Measurements from ENCODE around the gene LDAF1. TPM values are rescaled to one million over a fixed set of nuclear protein-coding genes. Genes with fewer than 3 reads are reported as not detected.

The LDAF1 gene
- total and polyA plus RNA-seq, 2 donors (not counting 1 experiment from before 2014, with no cell fraction given), result 11.3 to 21.1 TPM

GRCh38 chr16:21189311-21189710, 30.8 kb downstream of the LDAF1 start:
- Mint-ChIP-seq H3K27me3 (peaks cover 5% of the 10 kb centered on the region), H3K4me1 (peaks cover 19% of the 10 kb centered on the region), H3K27ac (no peak overlapping the region), H3K9me3 (ENCODE audit: insufficient read depth) (peaks cover 7% of the 10 kb centered on the region), H3K4me3 (peak overlapping the region; percentile 46)
- no peak overlapping the region for H3K9ac ChIP-seq (ENCODE audit: low read length)
- intact Hi-C loops (cut with micrococcal nuclease), result no loop called here
- H3K4me2 ChIP-seq (replicated peaks; ENCODE audit: low read depth, low read length, poor library complexity, severe bottlenecking), result no peak overlapping the region
- H3K36me3 ChIP-seq (replicated peaks in 1 of 2; ENCODE audit: control extremely low read depth in 1 of 2, control insufficient read depth in 1 of 2, extremely low read depth in 1 of 2, insufficient read depth in 2 of 2, low read length in 1 of 2), result no peaks in the 10 kb centered on the region
- no peaks in the 10 kb centered on the region for H3K79me2 ChIP-seq (ENCODE audit: control insufficient read depth, insufficient read depth, low read length)
- peaks cover 0 to 22% (median 17%) of the 10 kb centered on the region in 3 donors for H3K9me3 ChIP-seq (ENCODE audit: control extremely low read depth in 1 of 3, control insufficient read depth in 2 of 3, insufficient read depth in 1 of 3, low read length in 2 of 3)
- H3K27ac ChIP-seq (ENCODE audit: low read length in 2 of 2), result no peak overlapping the region
- H3K4me1 ChIP-seq (ENCODE audit: control insufficient read depth in 2 of 2, insufficient read depth in 2 of 2, low read length in 2 of 2), result peaks cover 6 to 15% of the 10 kb centered on the region in 2 donors
- no peaks in the 10 kb centered on the region for H4K20me1 ChIP-seq (ENCODE audit: control insufficient read depth, insufficient read depth, low read length, poor library complexity, severe bottlenecking)
- H2AFZ ChIP-seq (ENCODE audit: insufficient read depth, low read depth, low read length, poor library complexity, severe bottlenecking), result no peak overlapping the region
- no peak overlapping the region for H3K4me3 ChIP-seq (ENCODE audit: control extremely low read depth in 1 of 5, extremely low read depth in 1 of 5, insufficient read depth in 1 of 5, low read depth in 2 of 5, low read length in 4 of 5)
- 93% methylated on average over 5 of the region's 5 CpGs for WGBS (ENCODE audit: insufficient coverage)
- H3K27me3 ChIP-seq (replicated peaks in 1 of 4; ENCODE audit: control extremely low read depth in 1 of 4, control insufficient read depth in 3 of 4, insufficient read depth in 4 of 4, low read length in 3 of 4), result no peaks in the 10 kb centered on the region
- ATAC-seq (ENCODE audit: low read depth) (no peak), DNase-seq (no peak)
- CTCF ChIA-PET, result interaction anchor here (0.6 to 6.1 kb wide), 24 partner anchors 7 to 1499 kb away, joined by 3 to 65 read pairs (median 4); partner anchors contain the start of genes CRYM and ZP2
- POLR2A ChIA-PET, result interaction anchor here (0.9 to 1.3 kb wide), 2 partner anchors 111 to 367 kb away, joined by 3 to 4 read pairs; no protein-coding TSS in a partner anchor
- TF ChIP-seq CTCF (IDR thresholded peaks at IDR 0.05), result no peak

GRCh38 chr16:21190013-21190412, 31.5 kb downstream of the LDAF1 start:
- no peak overlapping the region for H3K9ac ChIP-seq (ENCODE audit: low read length)
- WGBS (ENCODE audit: insufficient coverage), result no CpG with 5 or more reads among the region's 4 CpGs
- Mint-ChIP-seq H3K4me3 (no peak overlapping the region), H3K9me3 (ENCODE audit: insufficient read depth) (peaks cover 2% of the 10 kb centered on the region), H3K4me1 (peaks cover 19% of the 10 kb centered on the region), H3K27me3 (peaks cover 9% of the 10 kb centered on the region), H3K27ac (no peak overlapping the region)
- TF ChIP-seq EZH2 (IDR thresholded peaks at IDR 0.05; ENCODE audit: borderline replicate concordance, insufficient read depth, low read depth, low read length, poor library complexity, severe bottlenecking), result no peak
- TF ChIP-seq CTCF (IDR thresholded peaks at IDR 0.05), result no peak
- H3K27ac ChIP-seq (ENCODE audit: low read length in 2 of 2), result no peak overlapping the region
- H3K4me1 ChIP-seq (ENCODE audit: control insufficient read depth in 2 of 2, insufficient read depth in 2 of 2, low read length in 2 of 2), result peaks cover 8 to 21% of the 10 kb centered on the region in 2 donors
- H3K4me3 ChIP-seq (ENCODE audit: control extremely low read depth in 1 of 5, extremely low read depth in 1 of 5, insufficient read depth in 1 of 5, low read depth in 2 of 5, low read length in 4 of 5), result no peak overlapping the region
- POLR2A ChIA-PET, result no interaction called here
- no peak overlapping the region for H2AFZ ChIP-seq (ENCODE audit: insufficient read depth, low read depth, low read length, poor library complexity, severe bottlenecking)
- peaks cover 0 to 16% (median 10%) of the 10 kb centered on the region in 3 donors for H3K9me3 ChIP-seq (ENCODE audit: control extremely low read depth in 1 of 3, control insufficient read depth in 2 of 3, insufficient read depth in 1 of 3, low read length in 2 of 3)
- no peaks in the 10 kb centered on the region for H4K20me1 ChIP-seq (ENCODE audit: control insufficient read depth, insufficient read depth, low read length, poor library complexity, severe bottlenecking)
- H3K79me2 ChIP-seq (ENCODE audit: control insufficient read depth, insufficient read depth, low read length), result no peaks in the 10 kb centered on the region
- intact Hi-C loops (cut with micrococcal nuclease), result no loop called here
- DNase-seq (no peak), ATAC-seq (ENCODE audit: low read depth) (no peak)
- CTCF ChIA-PET, result interaction anchor here (0.7 to 6.1 kb wide), 14 partner anchors 9 to 373 kb away, joined by 3 to 65 read pairs (median 4); partner anchors contain the start of genes CRYM and ZP2
- no peaks in the 10 kb centered on the region for H3K27me3 ChIP-seq (replicated peaks in 1 of 4; ENCODE audit: control extremely low read depth in 1 of 4, control insufficient read depth in 3 of 4, insufficient read depth in 4 of 4, low read length in 3 of 4)
- H3K4me2 ChIP-seq (replicated peaks; ENCODE audit: low read depth, low read length, poor library complexity, severe bottlenecking), result no peak overlapping the region
- H3K36me3 ChIP-seq (replicated peaks in 1 of 2; ENCODE audit: control extremely low read depth in 1 of 2, control insufficient read depth in 1 of 2, extremely low read depth in 1 of 2, insufficient read depth in 2 of 2, low read length in 1 of 2), result no peaks in the 10 kb centered on the region
